SJSA1 (cell line): Measurements from ENCODE around the gene PLEKHA7. TPM values are rescaled to one million over a fixed set of nuclear protein-coding genes. Genes with fewer than 3 reads are reported as not detected.

Experiments used
- DNase-seq, 2 experiments: peaks; one replicate each; pipeline ENCODE4 v3.0.0-alpha.2; 2015 to 2020; ENCODE audit warnings: low spot score in 2 of 2, low read depth in 1 of 2
- H3K27ac ChIP-seq: fragments of 250-450 bp; sonication (Bioruptor Pico); 2 replicates; pipeline ENCODE4 v1.5.1; 2020; ENCODE audit warnings: mild to moderate bottlenecking, moderate library complexity
- H3K27me3 ChIP-seq: fragments of 250-450 bp; sonication (Bioruptor Pico); replicated peaks from 2 replicates; pipeline ENCODE4 v1.5.1; 2020; ENCODE audit warnings: mild to moderate bottlenecking, moderate library complexity
- H3K36me3 ChIP-seq: fragments of 250-450 bp; sonication (Bioruptor Pico); 2 replicates; pipeline ENCODE4 v1.5.1; 2020; ENCODE audit warnings: mild to moderate bottlenecking
- H3K4me1 ChIP-seq: fragments of 250-450 bp; sonication (Bioruptor Pico); replicated peaks from 2 replicates; pipeline ENCODE4 v1.6.1; 2021; ENCODE audit warnings: mild to moderate bottlenecking
- H3K4me3 ChIP-seq: fragments of 250-450 bp; sonication (Bioruptor Pico); 2 replicates; pipeline ENCODE4 v1.5.1; 2020; ENCODE audit warnings: mild to moderate bottlenecking
- H3K9me3 ChIP-seq: fragments of 250-450 bp; sonication (Bioruptor Pico); replicated peaks from 2 replicates; pipeline ENCODE4 v1.5.1; 2020; ENCODE audit warnings: mild to moderate bottlenecking
- total RNA-seq: library from RNA; depleted of rRNA; stranded (reverse); fragments of >200 nt; shearing (Covaris generic); gene quantifications from 2 replicates; pipeline ENCODE4 v1.2.3, GENCODE V29; 2014

Gene PLEKHA7
- total RNA-seq, 1 experiment from 2014 or later, result not detected

DNA sequence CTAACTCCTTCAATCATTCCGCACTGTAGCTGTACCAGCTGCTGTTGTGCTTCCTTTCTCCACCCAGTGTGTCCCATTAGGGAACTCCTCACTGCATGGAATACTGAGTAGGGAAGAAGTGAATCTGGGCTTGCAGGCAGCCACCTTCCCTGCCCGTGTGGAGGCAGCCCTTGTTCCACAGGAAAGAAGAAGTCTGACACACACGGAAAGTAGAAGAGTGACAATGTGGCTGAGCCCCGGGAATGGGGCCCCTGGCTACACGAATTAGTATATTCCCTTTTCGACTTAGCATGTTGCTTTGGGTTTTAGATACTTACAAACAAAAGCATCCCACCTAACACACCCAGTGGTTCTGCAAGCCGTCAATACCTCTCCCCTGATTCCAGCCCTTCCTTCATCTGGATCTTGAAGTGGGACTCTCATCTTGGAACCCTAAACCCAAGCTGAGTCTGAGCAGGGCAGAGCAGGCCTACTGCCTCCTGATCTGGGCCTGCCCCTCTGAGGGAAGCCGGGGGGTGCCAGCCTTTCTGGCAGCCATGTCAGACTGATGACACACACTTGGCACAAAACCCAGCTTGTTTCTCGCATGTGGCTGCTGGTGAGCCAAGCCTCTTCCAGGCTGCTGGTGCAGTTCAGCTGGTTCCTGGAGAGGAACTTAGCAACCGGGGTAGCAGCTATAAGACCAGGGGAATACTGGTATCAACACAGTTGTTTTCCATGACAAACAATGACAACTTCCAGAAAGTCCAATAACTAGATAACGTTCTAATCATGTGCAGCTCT lies 204.1 kb downstream of the PLEKHA7 start:
- H3K36me3 ChIP-seq, result no peaks in the 10 kb centered on the region
- no peak overlapping the region for H3K27ac ChIP-seq
- DNase-seq, result no peak
- H3K4me1 ChIP-seq, result no peaks in the 10 kb centered on the region
- H3K4me3 ChIP-seq, result no peak overlapping the region
- H3K27me3 ChIP-seq, result peaks cover 36% of the 10 kb centered on the region
- H3K9me3 ChIP-seq, result no peaks in the 10 kb centered on the region

DNA sequence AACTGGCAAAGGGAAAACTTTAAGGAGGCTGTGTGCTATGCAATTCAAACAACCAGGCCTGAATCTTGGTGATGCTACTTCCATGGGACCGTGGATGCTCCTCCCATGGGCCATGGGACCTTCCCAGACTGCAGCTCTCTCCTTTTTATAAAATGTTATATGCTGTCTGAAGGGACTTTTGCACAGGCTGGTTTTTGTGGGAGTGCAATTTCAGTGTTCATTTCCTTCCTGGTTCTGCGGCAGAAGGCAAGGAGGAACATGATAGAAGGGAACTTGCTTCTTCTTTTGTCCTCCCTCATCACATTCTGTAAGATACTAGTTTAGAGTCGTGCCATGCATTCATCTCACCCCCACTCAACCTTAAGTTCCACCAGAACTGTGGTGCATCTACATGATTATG lies 206.9 kb downstream of the PLEKHA7 start:
- Histone ChIP-seq H3K4me3 (no peak overlapping the region), H3K4me1 (no peaks in the 10 kb centered on the region), H3K27me3 (peaks cover 31% of the 10 kb centered on the region), H3K9me3 (no peaks in the 10 kb centered on the region), H3K27ac (no peak overlapping the region), H3K36me3 (no peaks in the 10 kb centered on the region)
- DNase-seq, result no peak

DNA sequence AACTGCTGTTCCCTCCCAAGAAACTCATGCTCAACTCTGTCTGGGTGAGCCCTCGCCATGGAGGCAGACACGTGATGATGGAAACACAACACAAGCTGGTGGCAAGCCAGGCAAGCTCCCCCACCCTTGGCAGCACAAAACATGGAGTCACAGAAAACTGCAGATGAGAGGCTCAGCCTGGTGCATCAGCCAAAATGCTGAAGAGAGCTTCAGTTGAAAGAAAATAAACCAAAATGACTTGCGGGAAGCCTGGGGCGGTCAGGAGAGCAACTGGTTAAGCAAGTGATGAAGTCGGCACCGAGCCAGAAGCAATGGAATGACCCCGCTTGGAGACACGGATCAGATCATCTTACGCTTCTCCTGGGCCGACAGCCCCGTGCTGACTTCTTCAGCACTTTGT lies 207.4 kb downstream of the PLEKHA7 start:
- DNase-seq, result no peak
- Histone ChIP-seq H3K4me1 (no peaks in the 10 kb centered on the region), H3K27ac (no peak overlapping the region), H3K27me3 (peaks cover 31% of the 10 kb centered on the region), H3K9me3 (no peaks in the 10 kb centered on the region), H3K36me3 (no peaks in the 10 kb centered on the region), H3K4me3 (no peak overlapping the region)

GRCh38 chr11:16805938-16806337 lies 208.3 kb downstream of the PLEKHA7 start:
- Histone ChIP-seq H3K27me3 (peaks cover 31% of the 10 kb centered on the region), H3K9me3 (no peaks in the 10 kb centered on the region), H3K4me3 (no peak overlapping the region), H3K36me3 (no peaks in the 10 kb centered on the region), H3K27ac (no peak overlapping the region), H3K4me1 (no peaks in the 10 kb centered on the region)
- DNase-seq, result no peak

DNA sequence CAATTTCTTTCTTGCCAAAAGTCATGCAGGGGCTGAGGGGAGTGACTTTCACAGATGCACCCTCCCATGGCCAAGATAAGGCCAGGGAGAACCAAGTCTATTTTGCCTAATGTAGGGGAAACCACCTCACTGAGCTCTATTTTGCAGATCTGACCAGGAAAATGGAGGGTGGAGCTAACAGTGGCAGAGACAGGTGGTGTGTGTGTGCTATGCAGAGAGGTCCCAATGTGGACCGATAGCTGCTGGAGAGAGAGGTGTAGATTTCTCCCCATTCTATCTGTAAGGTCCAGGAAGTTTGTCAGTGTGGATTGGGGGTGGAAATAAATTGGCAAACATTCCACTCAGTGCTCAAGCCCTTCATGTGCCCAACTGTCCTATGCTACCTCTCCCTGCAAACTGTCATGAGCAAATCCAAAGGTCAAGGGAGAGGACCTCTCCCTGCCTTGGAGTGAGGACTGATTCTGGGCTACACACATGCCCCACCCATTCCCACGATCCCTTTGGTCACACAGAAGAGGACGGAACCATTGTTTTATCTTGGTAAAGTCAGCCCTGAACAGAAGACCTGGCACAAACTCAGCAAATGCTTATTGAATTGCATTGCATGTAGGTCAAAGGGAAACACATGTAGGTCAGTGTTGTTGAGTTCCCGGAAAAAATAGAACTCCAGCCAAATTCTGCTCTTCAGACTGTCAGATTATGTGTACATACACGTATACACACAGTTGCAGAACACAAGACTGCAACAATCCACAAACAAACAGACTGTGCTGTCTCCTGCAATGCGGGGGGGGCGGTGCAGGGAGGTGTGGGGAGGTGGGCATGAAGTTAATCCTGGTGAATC lies 209.9 kb downstream of the PLEKHA7 start:
- Histone ChIP-seq H3K36me3 (no peaks in the 10 kb centered on the region), H3K9me3 (no peaks in the 10 kb centered on the region), H3K4me1 (no peaks in the 10 kb centered on the region), H3K27me3 (peaks cover 28% of the 10 kb centered on the region), H3K27ac (no peak overlapping the region), H3K4me3 (no peak overlapping the region)
- DNase-seq, result no peak

DNA sequence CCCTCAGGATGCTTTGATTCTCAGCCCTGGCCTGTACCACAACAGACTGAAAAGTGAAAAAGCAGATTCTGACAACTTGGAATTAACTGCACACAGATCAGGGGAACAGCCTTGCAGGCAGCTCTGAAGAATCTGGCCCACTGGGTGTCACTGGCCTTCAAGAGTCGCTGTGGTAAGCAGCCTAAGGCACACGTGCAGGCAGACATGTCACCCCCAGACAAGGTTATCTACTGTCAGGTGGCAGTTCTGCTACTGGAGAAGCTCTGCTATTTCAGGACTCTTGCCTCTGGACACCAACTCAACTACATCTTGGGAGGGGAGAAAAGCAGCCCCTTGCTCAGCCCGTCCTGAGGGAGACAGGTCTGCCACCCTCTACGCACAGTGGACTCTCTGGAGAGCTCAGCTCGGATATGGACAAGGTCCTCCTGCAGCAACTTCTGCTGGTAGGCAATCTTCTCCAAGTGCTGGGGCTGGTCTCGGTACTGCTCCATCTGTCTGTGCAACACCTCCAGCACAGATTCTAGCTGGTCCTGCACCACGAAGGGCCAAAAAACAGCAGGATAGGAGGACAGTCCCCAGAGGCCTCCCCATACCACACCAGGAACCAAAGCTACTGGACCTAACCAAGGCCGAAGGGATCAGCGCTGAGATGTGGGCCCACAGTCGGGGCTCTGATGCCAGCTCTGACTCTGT lies 212.8 kb downstream of the PLEKHA7 start:
- Histone ChIP-seq H3K9me3 (no peaks in the 10 kb centered on the region), H3K4me3 (no peak overlapping the region), H3K27me3 (peaks cover 19% of the 10 kb centered on the region), H3K36me3 (no peaks in the 10 kb centered on the region), H3K27ac (no peak overlapping the region), H3K4me1 (no peaks in the 10 kb centered on the region)
- no peak for DNase-seq

GRCh38 chr11:16800382-16800781 lies 213.8 kb downstream of the PLEKHA7 start:
- Histone ChIP-seq H3K36me3 (no peaks in the 10 kb centered on the region), H3K4me3 (no peak overlapping the region), H3K27me3 (peaks cover 14% of the 10 kb centered on the region; the same call in 1 of the 2 replicates), H3K9me3 (no peaks in the 10 kb centered on the region), H3K27ac (no peak overlapping the region), H3K4me1 (no peaks in the 10 kb centered on the region)
- DNase-seq, result no peak

GRCh38 chr11:16799890-16800289 lies 214.3 kb downstream of the PLEKHA7 start:
- no peak for DNase-seq
- Histone ChIP-seq H3K4me3 (no peak overlapping the region), H3K27me3 (peaks cover 14% of the 10 kb centered on the region; the same call in 1 of the 2 replicates), H3K27ac (no peak overlapping the region), H3K4me1 (no peaks in the 10 kb centered on the region), H3K9me3 (no peaks in the 10 kb centered on the region), H3K36me3 (no peaks in the 10 kb centered on the region)

DNA sequence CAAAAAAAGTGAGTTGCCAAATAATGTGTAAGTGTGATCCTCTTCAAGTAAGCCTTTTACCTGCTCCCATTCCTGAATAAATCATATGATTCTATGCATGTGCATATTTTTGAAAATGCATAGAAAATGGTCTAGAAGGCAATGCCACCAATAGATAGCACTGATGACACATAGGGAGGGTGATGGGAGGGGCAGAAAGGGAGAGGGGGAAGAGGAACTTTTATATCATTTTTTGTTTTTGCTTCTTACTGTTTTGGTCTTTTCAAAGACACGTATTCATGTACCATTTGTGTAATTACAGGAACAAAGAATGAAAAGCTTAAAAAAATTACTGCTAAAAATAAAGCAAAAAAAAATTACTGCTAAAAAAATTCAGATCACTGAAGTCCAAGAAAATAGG lies 215.0 kb downstream of the PLEKHA7 start:
- no peaks in the 10 kb centered on the region for H3K36me3 ChIP-seq
- peaks cover 11% of the 10 kb centered on the region; the same call in 1 of the 2 replicates for H3K27me3 ChIP-seq
- no peak overlapping the region for H3K27ac ChIP-seq
- H3K4me1 ChIP-seq, result no peaks in the 10 kb centered on the region
- H3K9me3 ChIP-seq, result no peaks in the 10 kb centered on the region
- no peak for DNase-seq
- H3K4me3 ChIP-seq, result no peak overlapping the region

DNA sequence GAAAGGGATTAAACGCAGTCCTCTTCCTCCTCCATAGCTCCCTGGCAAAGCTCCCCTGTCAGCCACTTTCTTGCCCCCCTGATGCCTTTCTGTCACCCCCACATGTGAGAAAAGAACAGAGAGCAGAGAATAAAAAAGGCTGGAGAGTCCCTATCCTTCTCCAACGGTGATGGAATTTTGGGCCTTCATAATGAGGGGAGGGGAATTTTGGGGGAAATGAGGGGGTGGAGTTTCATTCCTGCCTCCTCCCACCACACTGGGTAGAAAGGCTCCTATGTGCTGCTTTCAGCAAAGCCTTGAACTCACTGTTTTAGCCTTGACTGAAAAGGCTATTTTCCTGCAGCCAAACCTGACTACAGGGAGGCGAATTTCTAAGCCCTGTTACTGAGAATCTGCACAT lies 216.4 kb downstream of the PLEKHA7 start:
- Histone ChIP-seq H3K27ac (no peak overlapping the region), H3K4me1 (no peaks in the 10 kb centered on the region), H3K36me3 (no peaks in the 10 kb centered on the region), H3K9me3 (no peaks in the 10 kb centered on the region), H3K4me3 (no peak overlapping the region), H3K27me3 (no peaks in the 10 kb centered on the region)
- no peak for DNase-seq

GRCh38 chr11:16796311-16796710 lies 217.9 kb downstream of the PLEKHA7 start:
- no peak for DNase-seq
- H3K27me3 ChIP-seq, result no peaks in the 10 kb centered on the region
- no peak overlapping the region for H3K4me3 ChIP-seq
- H3K27ac ChIP-seq, result no peak overlapping the region
- H3K36me3 ChIP-seq, result no peaks in the 10 kb centered on the region
- peaks cover 8% of the 10 kb centered on the region for H3K4me1 ChIP-seq
- H3K9me3 ChIP-seq, result no peaks in the 10 kb centered on the region

- H3K4me1 ChIP-seq, result peaks cover 15% of the 10 kb centered on the region
- no peak overlapping the region for H3K27ac ChIP-seq
- H3K36me3 ChIP-seq, result no peaks in the 10 kb centered on the region
- no peak for DNase-seq
- no peak overlapping the region for H3K4me3 ChIP-seq
- no peaks in the 10 kb centered on the region for H3K27me3 ChIP-seq
- no peaks in the 10 kb centered on the region for H3K9me3 ChIP-seq
Measured at GRCh38 chr11:16795146-16795545, 219.1 kb downstream of the PLEKHA7 start.

DNA sequence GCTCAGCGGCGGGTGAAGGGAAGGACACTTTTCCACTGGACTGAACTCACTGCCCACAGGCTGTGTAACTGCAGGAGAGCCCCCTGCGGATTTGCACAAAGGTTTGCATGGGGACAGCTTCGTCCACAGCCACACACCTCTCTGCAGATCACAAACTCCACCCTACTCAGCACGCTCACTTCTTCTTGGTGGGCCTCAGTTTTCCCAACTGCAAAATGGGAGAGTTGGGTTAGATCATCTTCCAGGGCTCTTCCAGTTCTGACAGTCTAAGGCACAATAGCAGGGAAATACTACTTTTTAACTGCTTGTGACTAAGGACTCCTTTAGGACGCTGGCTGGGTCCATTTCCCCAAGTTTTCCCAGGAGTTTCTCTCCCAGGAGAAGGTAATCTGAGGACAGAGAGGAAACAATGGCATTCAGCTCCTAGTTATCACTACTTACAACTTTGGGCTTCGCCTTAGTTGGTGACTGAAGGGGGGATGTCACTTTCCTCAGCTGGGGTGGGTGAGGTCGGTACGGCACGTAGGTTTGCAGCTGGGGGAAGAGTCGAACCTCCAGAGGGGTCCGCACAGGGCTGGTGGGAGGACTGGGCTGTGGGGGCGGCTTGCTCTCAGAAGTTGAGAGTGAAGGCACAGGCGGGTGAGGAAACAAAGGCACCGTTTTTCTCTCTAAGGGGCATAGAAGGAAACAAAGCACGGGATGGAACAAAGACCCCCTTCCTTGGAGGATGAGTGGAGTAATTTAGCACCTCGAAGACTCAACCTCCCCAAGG lies 220.0 kb downstream of the PLEKHA7 start:
- Histone ChIP-seq H3K4me1 (peaks cover 15% of the 10 kb centered on the region), H3K4me3 (no peak overlapping the region)
- no peak for DNase-seq

More for the DNA sequence above, 220.0 kb downstream of the PLEKHA7 start:
- no peak overlapping the region for H3K27ac ChIP-seq
- H3K9me3 ChIP-seq, result no peaks in the 10 kb centered on the region
- no peaks in the 10 kb centered on the region for H3K36me3 ChIP-seq
- H3K27me3 ChIP-seq, result no peaks in the 10 kb centered on the region
